ENCODE measurements around the gene ZNF605.
"Not testable (repeated sequence)": the region's sequence is repeated elsewhere in the genome, so short reads cannot be mapped to it uniquely, and the experiment has no call there.

The ZNF605 gene

DNA sequence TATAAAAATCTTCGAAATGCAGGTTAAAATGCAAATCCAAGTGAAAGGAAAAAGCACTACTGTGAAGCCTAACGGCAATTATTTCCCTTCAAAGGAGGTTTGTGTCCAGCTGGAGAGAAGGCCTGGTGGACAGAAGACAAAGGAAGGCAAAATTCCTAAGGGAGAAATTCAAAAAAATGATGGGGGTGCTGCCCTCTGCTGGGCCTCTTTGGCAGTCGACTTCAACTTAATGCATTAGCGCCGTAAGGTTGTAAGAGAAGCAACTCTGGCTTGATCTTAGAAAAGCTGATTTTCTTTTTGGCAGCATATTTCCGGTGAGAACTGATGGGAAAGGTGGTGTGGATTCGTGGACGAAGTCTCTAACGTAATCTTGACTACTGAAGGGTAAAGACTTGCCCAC, 34.4 kb downstream of the ZNF605 start:
- no peak for DNase-seq (ENCODE audit: low read depth, low spot score)
- no peak overlapping the region for H3K4me3 ChIP-seq (ENCODE audit: low read length)

DNA sequence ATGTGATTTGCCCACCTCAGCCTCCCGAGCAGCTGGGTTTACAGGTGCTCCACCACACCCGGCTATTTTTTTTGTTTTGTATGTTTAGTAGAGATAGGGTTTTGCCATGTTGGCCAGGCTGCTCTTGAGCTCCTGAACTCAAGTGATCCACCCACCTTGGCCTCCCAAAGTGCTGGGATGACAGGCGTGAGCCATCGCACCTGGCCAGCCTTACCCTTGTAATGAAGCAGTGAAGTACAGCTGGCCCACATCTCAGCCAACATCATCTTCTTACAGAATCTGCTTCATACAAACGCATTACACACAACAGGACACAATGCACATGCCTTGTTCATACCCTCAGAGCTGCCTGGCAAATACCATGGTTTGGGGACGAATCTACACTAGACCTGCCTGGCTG, 37.4 kb downstream of the ZNF605 start:
- no peak for DNase-seq (ENCODE audit: low read depth, low spot score)
- no peak overlapping the region for H3K4me3 ChIP-seq (ENCODE audit: low read length)

DNA sequence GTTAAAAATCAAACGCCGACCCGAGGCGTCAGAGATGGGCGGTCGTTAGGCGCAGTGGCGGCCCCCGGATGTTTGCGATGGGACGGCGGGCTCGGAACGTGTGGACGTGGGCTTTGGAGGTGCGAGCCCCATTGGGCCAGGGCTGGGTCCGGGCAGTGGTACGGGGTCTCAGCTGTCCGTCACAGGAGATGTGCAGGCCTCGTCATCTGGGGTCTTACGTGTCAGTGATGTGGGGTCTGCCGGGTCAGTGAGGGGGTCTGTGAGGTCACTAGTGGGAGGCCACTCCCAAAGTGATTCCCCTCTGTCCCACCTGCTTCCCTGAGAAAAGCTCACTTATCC, 47.1 kb downstream of the ZNF605 start:
- no peak for DNase-seq (ENCODE audit: low read depth, low spot score)
- no peak overlapping the region for H3K4me3 ChIP-seq (ENCODE audit: low read length)

DNA sequence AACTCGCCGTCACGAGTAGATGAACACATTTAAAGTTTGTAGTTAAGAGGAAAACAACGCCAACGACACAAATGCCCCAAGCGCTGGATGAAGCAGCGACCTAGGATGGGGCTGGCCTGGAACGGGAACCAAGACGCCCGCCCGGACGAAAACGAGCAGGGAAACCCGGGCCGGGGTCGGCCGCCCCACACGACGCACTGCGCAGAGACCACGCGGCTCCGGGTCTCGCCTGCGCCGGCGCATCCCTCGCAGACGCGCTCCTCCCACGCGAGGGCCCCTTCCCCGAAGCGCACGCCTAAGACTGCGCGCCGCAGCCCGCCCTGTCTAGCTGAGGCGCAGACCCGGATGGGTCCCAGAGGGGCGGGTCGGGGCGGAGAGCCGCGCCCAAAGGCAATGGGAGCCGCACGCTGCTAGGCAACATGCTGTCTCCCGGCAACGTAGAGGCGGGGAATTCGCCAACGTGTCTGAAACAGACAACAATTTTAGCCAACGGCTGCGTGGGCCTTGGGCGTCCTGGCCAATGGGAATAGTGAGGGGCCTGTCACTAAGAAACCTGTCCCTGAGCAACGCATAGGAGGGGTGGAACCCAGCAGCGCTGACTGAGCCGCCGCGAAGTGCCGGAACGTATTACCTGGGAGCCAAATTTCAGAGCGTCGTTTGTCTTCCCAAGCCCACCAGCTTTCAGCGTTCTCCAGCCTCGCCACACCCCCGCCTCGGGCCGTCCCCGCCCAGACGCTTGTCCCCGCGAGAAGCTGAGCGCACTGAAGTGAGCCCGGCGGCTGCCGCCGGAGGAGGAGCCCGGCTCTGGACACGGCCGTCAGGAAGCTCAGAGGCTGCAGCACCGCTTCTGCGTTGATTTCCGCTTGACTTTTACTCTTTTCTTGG, 47.7 kb downstream of the ZNF605 start:
- DNase-seq (ENCODE audit: low read depth, low spot score): no peak

DNA sequence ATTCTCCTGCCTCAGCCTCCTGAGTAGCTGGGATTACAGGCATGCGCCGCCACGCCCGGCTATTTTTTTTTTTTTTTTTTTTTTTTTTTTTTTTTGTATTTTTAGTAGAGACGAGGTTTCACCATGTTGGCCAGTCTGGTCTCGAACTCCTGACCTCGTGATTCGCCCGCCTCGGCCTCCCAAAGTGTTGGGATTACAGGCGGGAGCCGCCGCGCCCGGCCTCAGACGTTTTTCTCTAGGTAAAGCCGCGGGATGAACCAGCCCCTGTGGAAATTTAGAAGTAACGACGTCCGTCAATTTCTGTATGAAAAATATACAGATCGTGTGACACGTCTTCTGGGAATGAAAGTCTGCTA, 48.3 kb downstream of the ZNF605 start:
- DNase-seq (ENCODE audit: low read depth, low spot score); H3K4me3 ChIP-seq (ENCODE audit: low read length): not testable (repeated sequence)

More for the DNA sequence above, 47.7 kb downstream of the ZNF605 start:
- no peak overlapping the region for H3K4me3 ChIP-seq (ENCODE audit: low read length)

DNA sequence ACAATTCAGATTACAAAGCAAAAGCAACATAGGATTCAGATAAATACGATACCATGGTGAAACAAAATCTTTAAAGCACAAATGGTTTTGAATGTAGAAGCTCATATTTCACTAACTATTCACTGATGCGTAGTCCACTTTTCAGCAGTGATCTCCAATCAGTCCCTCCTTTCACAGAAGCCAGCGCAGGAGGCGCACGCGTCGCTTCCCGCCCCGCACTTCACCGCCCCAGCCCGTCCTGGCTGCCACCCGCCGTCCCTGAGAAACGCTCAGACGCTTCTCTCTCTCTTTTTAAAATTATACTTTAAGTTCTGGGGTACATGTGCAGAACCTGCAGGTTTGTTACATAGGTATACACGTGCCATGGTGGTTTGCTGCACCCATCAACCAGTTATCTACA, 48.9 kb downstream of the ZNF605 start:
- H3K4me3 ChIP-seq (ENCODE audit: low read length): no peak overlapping the region
- no peak for DNase-seq (ENCODE audit: low read depth, low spot score)

DNA sequence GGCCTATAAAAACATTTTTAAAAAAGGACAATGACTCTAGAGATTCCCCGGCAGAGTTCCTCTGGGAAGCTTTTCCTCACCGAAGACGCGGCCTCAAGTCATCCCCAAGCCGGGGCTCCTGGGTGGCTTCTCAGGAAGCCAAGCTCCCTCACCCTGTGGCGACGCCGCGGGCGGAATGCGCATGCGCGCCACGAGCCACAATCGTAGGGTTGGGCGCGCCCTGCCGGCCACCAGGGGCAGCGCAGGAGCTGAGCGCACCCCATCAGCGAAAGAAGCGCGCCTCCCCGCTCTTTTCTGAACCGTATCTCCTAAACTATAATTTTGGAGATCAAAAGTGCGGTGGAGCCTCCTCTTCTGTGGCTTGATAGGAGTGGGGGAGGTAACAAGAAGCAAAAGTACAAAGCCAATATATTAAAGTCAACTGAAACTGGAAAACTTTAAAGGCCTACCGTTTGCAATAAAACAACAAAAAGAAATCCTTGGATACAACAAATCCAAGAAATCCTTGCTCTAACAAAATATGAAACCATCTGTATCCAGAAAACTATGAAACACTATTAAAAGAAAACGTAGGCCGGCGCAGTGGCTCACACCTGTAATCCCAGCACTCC, 51.3 kb downstream of the ZNF605 start:
- no peak for DNase-seq (ENCODE audit: low read depth, low spot score)
- no peak overlapping the region for H3K4me3 ChIP-seq (ENCODE audit: low read length)

DNA sequence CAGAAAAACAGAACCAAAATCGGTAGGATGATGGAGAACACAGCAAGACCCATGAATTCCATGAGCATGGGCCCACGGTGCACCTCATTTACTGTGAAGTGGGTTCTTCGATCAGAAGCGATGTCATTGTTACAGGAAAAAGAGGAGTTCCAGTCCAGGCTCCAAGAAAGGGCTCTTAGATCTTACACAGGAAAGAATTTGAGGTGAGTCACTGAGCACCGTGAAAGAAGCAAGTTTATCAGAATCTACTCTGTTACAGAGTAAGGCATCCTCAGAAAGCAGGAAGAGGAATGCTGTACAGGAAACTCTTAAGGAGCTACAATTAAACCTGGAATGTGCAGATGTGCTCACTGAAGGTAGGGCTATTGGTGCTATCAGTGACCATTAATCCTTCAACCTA, 57.1 kb downstream of the ZNF605 start:
- no peak for DNase-seq (ENCODE audit: low read depth, low spot score)
- H3K4me3 ChIP-seq (ENCODE audit: low read length): no peak overlapping the region

DNA sequence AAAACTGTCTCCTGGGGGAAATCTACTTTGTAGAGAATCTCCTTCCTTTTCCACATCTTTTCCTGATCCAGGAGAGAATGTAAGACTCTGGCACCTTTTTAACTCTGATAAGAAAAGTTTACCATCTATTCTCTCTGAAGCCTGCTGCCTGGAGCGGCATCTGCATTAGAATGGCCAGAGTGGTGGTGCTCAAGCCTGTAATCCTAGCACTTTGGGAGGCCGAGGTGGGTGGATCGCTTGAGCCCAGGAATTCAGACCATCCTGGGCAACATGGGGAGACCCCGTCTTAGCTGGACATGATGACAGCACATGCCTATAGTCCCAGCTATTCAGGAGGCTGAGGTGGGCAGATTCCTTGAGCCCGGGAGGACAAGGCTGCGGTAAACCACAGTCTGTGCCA, 67.3 kb downstream of the ZNF605 start:
- H3K4me3 ChIP-seq (ENCODE audit: low read length): no peak overlapping the region
- no peak for DNase-seq (ENCODE audit: low read depth, low spot score)

DNA sequence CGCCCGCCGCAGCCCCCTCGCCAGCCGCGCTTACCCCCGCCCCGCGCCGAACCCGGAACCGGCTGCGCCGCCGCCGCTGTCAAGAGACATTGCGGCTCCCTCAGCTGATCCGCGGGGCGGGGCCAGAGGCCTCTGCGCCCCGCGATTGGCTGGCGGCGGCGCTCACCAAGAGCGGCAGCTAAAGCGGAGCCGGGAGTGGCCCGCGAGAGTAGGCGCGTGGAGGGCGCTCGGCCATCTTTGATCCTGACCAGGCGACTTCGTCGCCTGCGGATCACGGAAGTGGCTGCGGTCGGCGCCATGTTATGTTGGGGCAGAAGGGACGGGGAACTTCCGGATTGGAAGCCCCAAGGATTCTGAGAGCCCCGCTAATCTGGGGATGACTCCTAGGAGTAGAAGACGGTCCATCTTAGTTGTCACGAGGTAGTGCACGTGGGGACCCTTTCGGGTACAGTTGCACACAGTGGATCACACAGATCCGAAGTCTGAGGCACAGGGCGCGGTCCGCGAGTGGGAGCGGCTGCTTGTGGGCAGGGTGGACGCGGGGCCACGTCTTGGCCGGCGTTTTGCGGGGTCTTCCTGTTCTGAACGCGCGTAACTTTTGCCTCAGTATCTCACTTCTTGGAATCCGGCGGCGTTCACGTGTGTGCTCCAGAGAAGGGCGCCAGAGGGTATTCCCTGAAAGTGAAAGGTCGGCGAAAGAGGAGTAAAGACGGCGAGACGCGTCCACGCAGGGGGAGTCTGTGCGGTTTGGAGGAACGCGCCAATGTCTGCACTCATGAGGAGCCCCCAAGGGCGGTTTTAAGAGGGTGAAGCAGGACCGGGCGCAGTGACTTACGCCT, 68.4 kb downstream of the ZNF605 start, which contains the start of gene CHFR:
Gene CHFR, minus strand, starts transcription at position 93 of the 839 bp plus-strand sequence. CDS start 277 bp downstream, outside the sequence.
- DNase-seq (ENCODE audit: low read depth, low spot score): no peak
- no peak within 1 kb of the TSS for H3K4me3 ChIP-seq (ENCODE audit: low read length)

DNA sequence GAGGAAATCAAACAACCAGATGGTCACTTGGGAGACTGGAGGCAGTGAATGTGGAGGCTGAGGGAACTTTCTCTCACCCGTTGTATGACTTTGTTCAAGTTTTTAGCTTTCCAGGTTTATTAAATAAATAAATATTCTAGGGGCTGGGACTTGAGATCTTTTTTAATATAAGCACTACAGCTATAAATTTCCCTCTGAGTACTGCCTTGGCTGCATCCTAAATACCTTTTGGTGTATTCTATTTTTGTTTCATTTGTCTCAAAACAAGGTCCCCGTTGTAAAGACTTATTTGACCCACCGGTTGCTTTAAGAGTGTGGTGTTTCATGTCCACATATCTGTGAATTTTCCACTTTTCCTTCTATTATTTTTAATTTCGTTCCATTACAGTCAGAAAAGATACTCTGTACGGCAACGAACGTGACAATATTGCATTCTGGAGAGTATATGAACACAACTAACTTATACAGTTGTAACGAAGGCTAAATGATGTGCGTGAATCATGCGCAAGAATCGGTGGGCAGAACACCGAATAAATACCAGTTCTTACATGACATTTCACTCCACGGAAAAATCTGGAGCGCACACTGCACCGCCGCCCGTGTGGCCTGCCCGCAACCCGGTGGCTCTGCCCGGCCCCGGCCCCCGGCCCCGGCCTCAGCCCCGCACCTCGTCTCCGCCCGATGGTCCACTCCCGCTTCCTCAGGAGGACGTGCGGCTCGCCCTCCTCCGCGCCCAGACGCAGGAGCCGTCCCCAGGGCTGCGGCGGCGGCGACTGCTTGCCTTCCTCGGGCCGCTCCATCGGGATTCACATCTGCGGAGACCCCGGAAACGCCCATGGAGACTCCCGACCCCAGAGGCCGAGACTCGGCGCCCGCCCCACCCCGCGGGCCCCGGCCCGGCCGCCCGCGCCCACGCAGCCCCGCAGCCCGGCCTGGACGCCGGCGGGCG, 69.3 kb downstream of the ZNF605 start:
- DNase-seq (ENCODE audit: low read depth, low spot score): no peak
- H3K4me3 ChIP-seq (ENCODE audit: low read length): no peak overlapping the region

DNA sequence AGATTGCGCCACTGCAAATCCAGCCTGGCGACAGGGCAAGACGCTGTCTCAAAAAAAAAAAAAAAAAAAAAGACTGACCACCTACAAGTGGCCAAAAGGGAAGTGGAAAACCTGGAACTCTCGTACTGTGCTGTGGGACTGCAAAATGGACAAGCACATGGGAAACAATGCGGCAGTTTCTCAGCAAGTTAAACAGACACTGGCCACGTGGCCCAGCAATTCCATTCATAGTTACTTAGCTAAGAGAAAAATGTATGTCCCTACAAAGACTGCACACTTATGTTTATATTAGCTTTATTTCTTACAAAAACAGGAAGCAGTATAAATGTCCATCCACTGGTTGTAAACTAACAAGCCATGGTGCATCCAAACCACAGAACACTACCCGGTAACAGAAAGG, 74.3 kb downstream of the ZNF605 start:
- no peak overlapping the region for H3K4me3 ChIP-seq (ENCODE audit: low read length)
- DNase-seq (ENCODE audit: low read depth, low spot score): no peak

DNA sequence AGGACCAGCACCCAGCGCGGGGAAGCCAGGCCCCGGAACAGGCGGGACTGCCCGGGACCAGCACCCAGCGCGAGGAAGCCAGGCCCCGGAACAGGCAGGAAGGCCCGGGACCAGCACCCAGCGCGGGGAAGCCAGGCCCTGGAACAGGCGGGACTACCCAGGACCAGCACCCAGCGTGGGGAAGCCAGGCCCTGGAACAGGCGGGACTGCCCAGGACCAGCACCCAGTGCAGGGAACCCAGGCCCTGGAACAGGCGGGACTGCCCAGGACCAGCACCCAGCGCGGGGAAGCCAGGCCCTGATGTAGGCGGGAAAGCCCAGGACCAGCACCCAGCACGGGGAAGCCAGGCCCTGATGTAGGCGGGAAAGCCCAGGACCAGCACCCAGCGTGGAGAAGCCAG, 81.5 kb downstream of the ZNF605 start:
- H3K4me3 ChIP-seq (ENCODE audit: low read length); DNase-seq (ENCODE audit: low read depth, low spot score): not testable (repeated sequence)

DNA sequence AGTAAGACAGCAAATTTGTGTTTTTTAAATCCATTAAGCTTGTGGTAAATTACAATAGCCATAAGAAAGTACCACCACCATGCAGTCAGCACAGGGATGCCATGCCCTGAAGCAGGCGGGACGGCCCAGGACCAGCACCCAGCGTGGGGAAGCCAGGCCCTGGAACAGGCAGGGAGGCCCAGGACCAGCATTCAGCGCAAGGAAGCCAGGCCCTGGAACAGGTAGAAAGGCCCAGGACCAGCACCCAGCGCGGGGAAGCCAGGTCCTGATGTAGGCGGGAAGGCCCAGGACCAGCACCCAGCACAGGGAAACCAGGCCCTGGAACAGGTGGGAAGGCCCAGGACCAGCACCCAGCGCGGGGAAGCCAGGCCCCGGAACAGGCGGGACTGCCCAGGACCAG, 81.9 kb downstream of the ZNF605 start:
- DNase-seq (ENCODE audit: low read depth, low spot score): no peak
- H3K4me3 ChIP-seq (ENCODE audit: low read length): no peak overlapping the region

DNA sequence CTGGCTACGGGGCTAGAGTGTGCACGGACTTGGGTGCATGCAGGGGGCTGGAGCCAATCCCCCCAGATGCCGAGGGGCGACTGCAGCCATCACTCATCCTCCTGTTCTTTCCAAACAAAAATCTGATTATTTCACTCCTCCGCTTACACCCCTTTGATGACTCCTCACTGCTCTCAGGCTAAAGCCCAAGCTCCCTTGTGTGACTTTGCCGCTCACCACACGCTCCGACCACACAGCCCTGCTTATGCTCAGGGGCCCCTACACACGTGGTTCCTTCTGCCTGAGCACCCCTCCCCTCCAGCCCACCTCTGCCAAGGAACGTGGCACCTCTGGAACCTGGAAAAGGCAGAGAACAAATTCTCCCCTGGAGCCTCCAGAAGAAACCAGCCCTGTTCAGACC, 82.4 kb downstream of the ZNF605 start:
- H3K4me3 ChIP-seq (ENCODE audit: low read length): no peak overlapping the region
- no peak for DNase-seq (ENCODE audit: low read depth, low spot score)

DNA sequence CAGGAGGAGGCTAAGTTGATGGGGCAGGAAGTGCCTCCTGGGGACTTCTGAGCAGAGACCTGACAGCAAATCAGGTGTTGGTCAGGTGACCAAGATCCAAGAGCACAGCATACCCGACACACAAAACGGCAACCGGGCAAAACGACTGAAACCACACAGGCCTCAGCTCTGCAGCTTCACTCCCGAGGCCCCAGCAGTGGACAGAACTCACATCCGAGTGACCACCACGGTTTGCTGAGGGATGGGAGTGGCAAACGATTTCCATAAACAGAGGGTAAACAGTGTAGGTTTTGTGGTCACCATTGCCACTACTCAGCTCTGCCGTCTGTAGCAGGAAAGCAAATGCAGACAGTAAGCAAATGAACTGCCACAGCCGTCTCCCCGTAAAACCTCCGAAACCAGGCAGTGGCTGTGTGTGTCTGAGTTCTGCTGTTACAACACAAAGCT, 83.1 kb downstream of the ZNF605 start:
- H3K4me3 ChIP-seq (ENCODE audit: low read length): no peak overlapping the region
- no peak for DNase-seq (ENCODE audit: low read depth, low spot score)

DNA sequence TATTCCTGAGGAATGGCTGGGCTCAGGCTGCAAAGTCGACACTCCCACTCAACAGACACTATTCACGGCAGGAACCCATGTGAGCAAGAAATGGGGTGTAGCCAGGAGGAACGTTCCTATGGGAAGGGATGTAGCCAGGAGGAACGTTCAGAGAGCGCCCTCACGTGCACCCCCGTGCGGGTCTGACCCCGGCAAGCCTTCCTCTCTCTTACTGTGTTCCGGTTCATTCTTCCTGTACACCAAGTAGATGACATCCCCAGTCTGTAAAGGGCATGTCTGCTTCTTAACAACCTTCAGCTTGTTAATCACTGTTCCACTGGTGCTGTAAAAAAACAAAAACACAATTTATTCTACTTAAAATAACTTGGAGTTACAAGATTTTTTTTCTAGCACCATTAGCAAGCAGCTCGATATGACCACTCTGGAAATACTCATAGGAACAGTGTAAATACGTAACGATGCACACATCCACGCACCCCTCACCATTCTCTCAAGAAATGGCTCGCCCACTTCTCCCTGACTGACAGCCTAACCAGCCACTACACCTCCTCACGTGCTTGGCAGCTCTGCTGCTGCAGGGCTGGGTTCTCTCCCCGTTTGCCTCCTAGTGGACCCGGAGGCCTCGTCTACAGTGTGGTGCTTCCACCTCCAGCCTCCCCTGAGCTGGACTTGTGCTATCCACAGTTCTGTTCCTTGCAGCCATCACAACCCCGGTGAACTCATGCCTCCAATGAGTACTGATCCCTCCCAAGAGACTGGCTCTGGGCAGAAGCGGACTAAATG, 83.8 kb downstream of the ZNF605 start:
- no peak for DNase-seq (ENCODE audit: low read depth, low spot score)
- H3K4me3 ChIP-seq (ENCODE audit: low read length): no peak overlapping the region

DNA sequence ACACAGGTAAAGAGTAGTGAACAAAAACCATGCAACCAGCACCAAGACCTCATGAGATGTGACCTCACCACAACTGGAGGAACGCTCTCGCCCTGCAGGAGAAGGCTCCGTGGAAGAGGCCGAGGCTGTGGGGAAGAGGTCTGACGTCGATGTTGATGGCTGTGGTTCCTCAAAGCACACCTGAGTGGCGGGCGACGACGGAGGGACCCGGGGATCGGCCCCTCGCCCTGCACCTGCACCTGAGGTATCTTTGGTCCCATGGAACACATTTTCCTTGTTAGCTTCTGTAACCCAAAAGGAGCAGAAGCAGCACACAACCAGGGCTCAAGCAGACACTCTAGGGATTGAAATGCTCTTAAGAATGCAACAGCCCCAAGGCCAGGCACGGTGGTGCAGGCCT, 86.6 kb downstream of the ZNF605 start:
- no peak for DNase-seq (ENCODE audit: low read depth, low spot score)
- H3K4me3 ChIP-seq (ENCODE audit: low read length): no peak overlapping the region
